COR-L47 (cell line): ENCODE data around the gene TSPO2.
"Not testable (repeated sequence)": the region's sequence is repeated elsewhere in the genome, so short reads cannot be mapped to it uniquely, and the experiment has no call there.

Experiments used
- DNase-seq: peaks from one replicate; lab custom pipeline; 2025; lab: John Stamatoyannopoulos, UW

TSPO2 gene

GRCh38 chr6:41042226-41043055 is at the start of gene TSPO2:
TSPO2 (plus strand) TSS chr6:41042467; CDS start chr6:41042986, 519 bp downstream.
- DNase-seq, result no peak

GRCh38 chr6:40992746-40993145 is 49.5 kb upstream of the TSPO2 start:
- no peak for DNase-seq

- no peak for DNase-seq
Observed at GRCh38 chr6:40996591-40997233, 45.6 kb upstream of the TSPO2 start.

GRCh38 chr6:40997234-40997957 is 44.9 kb upstream of the TSPO2 start:
- peak; percentile 17 for DNase-seq

- no peak for DNase-seq
Observed at GRCh38 chr6:40998661-40999060, 43.6 kb upstream of the TSPO2 start.

GRCh38 chr6:40999569-40999968 is 42.7 kb upstream of the TSPO2 start:
- no peak for DNase-seq

GRCh38 chr6:41000248-41000647 is 42.0 kb upstream of the TSPO2 start:
- no peak for DNase-seq

GRCh38 chr6:41002168-41002567 is 40.1 kb upstream of the TSPO2 start:
- no peak for DNase-seq

- peak; percentile 30 for DNase-seq
Observed at GRCh38 chr6:41006217-41006616, 36.0 kb upstream of the TSPO2 start.

GRCh38 chr6:41006980-41007379 is 35.3 kb upstream of the TSPO2 start:
- DNase-seq, result not testable (repeated sequence)

- no peak for DNase-seq
Observed at GRCh38 chr6:41008011-41008410, 34.3 kb upstream of the TSPO2 start.

- DNase-seq, result no peak
Observed at GRCh38 chr6:41009669-41010068, 32.6 kb upstream of the TSPO2 start.

GRCh38 chr6:41011673-41012072 is 30.6 kb upstream of the TSPO2 start:
- no peak for DNase-seq

GRCh38 chr6:41013466-41014153 is 28.7 kb upstream of the TSPO2 start:
- DNase-seq, result no peak

- no peak for DNase-seq
Observed at GRCh38 chr6:41014780-41015179, 27.5 kb upstream of the TSPO2 start.

GRCh38 chr6:41015860-41016259 is 26.4 kb upstream of the TSPO2 start:
- not testable (repeated sequence) for DNase-seq

GRCh38 chr6:41017663-41018062 is 24.6 kb upstream of the TSPO2 start:
- DNase-seq, result no peak

GRCh38 chr6:41021832-41022231 is 20.4 kb upstream of the TSPO2 start:
- peak; percentile 26 for DNase-seq

GRCh38 chr6:41022294-41022693 is 20.0 kb upstream of the TSPO2 start:
- no peak for DNase-seq

GRCh38 chr6:41023114-41023513 is 19.2 kb upstream of the TSPO2 start:
- no peak for DNase-seq

GRCh38 chr6:41025966-41026530 is 16.2 kb upstream of the TSPO2 start:
- DNase-seq, result no peak

- no peak for DNase-seq
Observed at GRCh38 chr6:41027241-41027640, 15.0 kb upstream of the TSPO2 start.
